GM23338 (cell line): ENCODE measurements around the gene ZBTB20. TPM values are rescaled to one million over a fixed set of nuclear protein-coding genes. Genes with fewer than 3 reads are reported as not detected.

Experiments
- ATAC-seq: fragments of 200-7000 bp; cut with Tn5 transposase; 3 replicates; pipeline ENCODE4 v1.9.1; 2020
- DNase-seq: peaks from one replicate; pipeline ENCODE4 v3.0.0-alpha.2; 2015; ENCODE audit warnings: low spot score
- H2AFZ ChIP-seq: fragments of 200-600 bp; sonication (generic); 2 replicates; pipeline ENCODE4 v1.8.0; 2016; ENCODE audit warnings: antibody characterized with exemption, mild to moderate bottlenecking, moderate library complexity
- H3F3A ChIP-seq: fragments of 200-600 bp; sonication (generic); replicated peaks from 2 replicates; pipeline ENCODE4 v1.8.0; 2017; ENCODE audit warnings: antibody characterized with exemption, mixed run types, low read depth
- H3K27ac ChIP-seq: fragments of 200-600 bp; sonication (generic); 2 replicates; pipeline ENCODE4 v1.6.1; 2016; ENCODE audit warnings: low read depth
- H3K27me3 ChIP-seq: fragments of 200-600 bp; sonication (generic); 2 replicates; pipeline ENCODE4 v1.8.0; 2016; ENCODE audit warnings: mild to moderate bottlenecking, mixed run types, moderate library complexity; ENCODE audit not compliant: insufficient read depth
- H3K36me3 ChIP-seq: fragments of 200-600 bp; sonication (generic); 2 replicates; pipeline ENCODE4 v1.8.0; 2016; ENCODE audit warnings: mild to moderate bottlenecking; ENCODE audit not compliant: insufficient read depth
- H3K4me1 ChIP-seq: fragments of 200-600 bp; sonication (generic); 2 replicates; pipeline ENCODE4 v1.8.0; 2016; ENCODE audit warnings: mild to moderate bottlenecking, moderate library complexity; ENCODE audit not compliant: insufficient read depth
- H3K4me2 ChIP-seq: fragments of 200-600 bp; sonication (generic); 2 replicates; pipeline ENCODE4 v1.7.1; 2017; ENCODE audit warnings: mixed run types
- H3K4me3 ChIP-seq: fragments of 200-600 bp; sonication (generic); 2 replicates; pipeline ENCODE4 v1.6.1; 2016; ENCODE audit warnings: mixed run types
- H3K79me2 ChIP-seq: fragments of 200-600 bp; sonication (generic); replicated peaks from 2 replicates; pipeline ENCODE4 v1.8.0; 2017; ENCODE audit warnings: mild to moderate bottlenecking; ENCODE audit not compliant: insufficient read depth
- H3K9me2 ChIP-seq: fragments of 200-600 bp; sonication (generic); 2 replicates; pipeline ENCODE4 v1.8.0; 2017; ENCODE audit not compliant: insufficient read depth
- H4K20me1 ChIP-seq: fragments of 200-600 bp; sonication (generic); replicated peaks from 2 replicates; pipeline ENCODE4 v1.8.0; 2017; ENCODE audit warnings: mild to moderate bottlenecking; ENCODE audit not compliant: insufficient read depth
- H3K27ac Mint-ChIP-seq: 2 replicates; pipeline ENCODE4 v1.8.0; 2020; ENCODE audit warnings: inconsistent platforms, mild to moderate bottlenecking, moderate library complexity, mixed read lengths
- H3K27me3 Mint-ChIP-seq: 3 replicates; pipeline ENCODE4 v1.8.0; 2022; ENCODE audit warnings: low read depth, mild to moderate bottlenecking, moderate library complexity, mixed read lengths, inconsistent platforms; ENCODE audit not compliant: insufficient read depth, poor library complexity
- H3K36me3 Mint-ChIP-seq: 3 replicates; pipeline ENCODE4 v1.8.0; 2021; ENCODE audit warnings: low read depth, mild to moderate bottlenecking, inconsistent platforms, moderate library complexity, mixed read lengths
- H3K4me1 Mint-ChIP-seq: 3 replicates; pipeline ENCODE4 v1.8.0; 2020; ENCODE audit warnings: mild to moderate bottlenecking, inconsistent platforms, mixed read lengths
- H3K4me3 Mint-ChIP-seq: 3 replicates; pipeline ENCODE4 v1.8.0; 2021; ENCODE audit warnings: moderate library complexity, mild to moderate bottlenecking, inconsistent platforms, mixed read lengths
- H3K9me3 Mint-ChIP-seq: 3 replicates; pipeline ENCODE4 v1.8.0; 2020; ENCODE audit warnings: moderate library complexity, mild to moderate bottlenecking, inconsistent platforms, mixed read lengths
- CREB1 ChIP-seq: fragments of 250-450 bp; sonication (Bioruptor Pico); IDR thresholded peaks from 2 replicates; pipeline ENCODE4 v1.5.0; 2020; ENCODE audit warnings: low read depth, mild to moderate bottlenecking, moderate library complexity
- EZH2 ChIP-seq: fragments of 200-600 bp; sonication (generic); IDR thresholded peaks from one replicate; pipeline ENCODE4 v1.8.0; 2017; ENCODE audit warnings: antibody characterized with exemption, mild to moderate bottlenecking, low read depth; ENCODE audit not compliant: unreplicated experiment
- EZH2phosphoT487 ChIP-seq: fragments of 200-600 bp; sonication (generic); IDR thresholded peaks from one replicate; pipeline ENCODE4 v1.8.1; 2018; ENCODE audit warnings: antibody characterized with exemption; ENCODE audit not compliant: unreplicated experiment
- JUNB ChIP-seq: IDR thresholded peaks from one replicate; pipeline ENCODE4 v1.6.1; 2016; ENCODE audit warnings: antibody characterized with exemption; ENCODE audit not compliant: unreplicated experiment
- NANOG ChIP-seq: IDR thresholded peaks from 2 replicates; pipeline ENCODE4 v1.6.1; 2016; ENCODE audit warnings: antibody characterized with exemption, borderline replicate concordance
- POLR2AphosphoS5 ChIP-seq: IDR thresholded peaks from 2 replicates; pipeline ENCODE4 v1.6.1; 2016; ENCODE audit warnings: antibody characterized with exemption, low read depth
- STAT1 ChIP-seq: IDR thresholded peaks from one replicate; pipeline ENCODE4 v1.6.1; 2016; ENCODE audit warnings: antibody characterized with exemption; ENCODE audit not compliant: unreplicated experiment
- ZNF114 ChIP-seq: fragments of 250-450 bp; sonication (Bioruptor Pico); IDR thresholded peaks from 2 replicates; pipeline ENCODE4 v1.5.0; 2020; ENCODE audit warnings: mild to moderate bottlenecking, moderate library complexity
- ZNF331 ChIP-seq: fragments of 250-450 bp; sonication (Bioruptor Pico); IDR thresholded peaks from 2 replicates; pipeline ENCODE4 v1.5.0; 2020; ENCODE audit warnings: low read depth, mild to moderate bottlenecking, moderate library complexity
- polyA plus RNA-seq: library from polyadenylated mRNA; unstranded; fragments of >200 nt; fragmentation: Nextera tagmentation; extraction: Ambion mirVana; gene quantifications from 2 replicates; pipeline ENCODE4 v1.2.1, GENCODE V29; 2016
- total RNA-seq: library from RNA; depleted of rRNA; stranded (reverse); fragments of >200 nt; shearing (Covaris generic); gene quantifications from 2 replicates; pipeline ENCODE4 v1.2.3, GENCODE V29; 2014
- TF ChIP-seq, protein P1 (sequence below): fragments of 250-450 bp; sonication (Bioruptor Pico); IDR thresholded peaks from 2 replicates; pipeline ENCODE4 v1.5.0; 2020; ENCODE audit warnings: mild to moderate bottlenecking, moderate library complexity
- TF ChIP-seq, protein P2 (sequence below), 2 experiments: fragments of 200-600 bp in 1 of 2; sonication (generic) in 1 of 2; conservative IDR thresholded peaks; 2 replicates each; pipeline versions ENCODE4 v1.5.1 to v1.6.1; 2016 to 2017; ENCODE audit warnings: antibody characterized with exemption in 2 of 2, low read depth in 2 of 2, mild to moderate bottlenecking in 2 of 2, moderate library complexity in 1 of 2
- TF ChIP-seq, protein P3 (sequence below): IDR thresholded peaks from 2 replicates; pipeline ENCODE4 v1.6.1; 2016; ENCODE audit warnings: antibody characterized with exemption
- TF ChIP-seq, protein P4 (sequence below): IDR thresholded peaks from one replicate; pipeline ENCODE4 v1.6.1; 2018; ENCODE audit warnings: antibody characterized with exemption; ENCODE audit not compliant: unreplicated experiment

Gene ZBTB20
- total and polyA plus RNA-seq, 2 experiments from 2014 or later, result 2.0 to 3.3 TPM

DNA sequence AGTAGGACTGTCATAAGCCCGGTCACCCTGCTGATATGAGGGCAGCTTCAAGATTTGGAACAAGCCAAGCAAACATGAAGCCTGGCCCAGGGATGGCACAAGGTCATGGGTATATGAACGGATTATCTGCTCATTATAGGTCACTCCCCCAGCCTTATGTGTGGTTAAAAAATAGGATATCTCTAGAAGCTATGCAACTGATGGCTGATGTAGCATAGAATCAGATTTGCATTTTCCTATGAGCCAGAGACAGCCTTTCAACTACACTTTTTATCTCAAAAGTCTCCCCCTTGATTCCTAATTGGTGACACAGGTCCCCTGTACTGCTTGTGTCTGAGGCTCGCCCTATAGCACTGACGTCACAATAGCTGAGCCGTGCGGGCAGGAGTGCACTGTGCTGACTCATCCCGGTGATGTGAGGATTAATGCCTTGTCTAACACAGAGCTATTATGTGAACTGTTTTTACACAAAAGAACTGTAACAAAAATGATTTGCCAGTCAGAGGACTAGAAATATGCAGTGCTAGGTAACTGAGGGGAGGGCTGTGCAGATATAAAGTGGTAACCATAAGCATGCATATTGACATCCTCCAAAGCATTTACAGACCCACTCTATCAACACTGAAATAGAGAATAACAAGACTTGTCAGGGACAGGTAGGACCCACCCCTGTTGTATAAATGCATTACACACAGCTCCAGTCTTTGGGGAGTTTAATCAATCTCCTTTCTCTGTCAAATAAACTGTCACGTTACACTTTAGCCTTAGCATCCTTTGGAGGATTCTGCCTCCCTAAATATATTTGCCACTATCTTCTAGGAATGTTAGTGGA lies 648.3 kb downstream of the ZBTB20 start:
- Mint-ChIP-seq H3K9me3 (no peaks in the 10 kb centered on the region), H3K36me3 (no peaks in the 10 kb centered on the region), H3K4me1 (peaks cover 9% of the 10 kb centered on the region; the same call in 2 of the 3 replicates), H3K27me3 (no peaks in the 10 kb centered on the region), H3K27ac (peak overlapping the region; percentile 62; the same call in 1 of the 2 replicates), H3K4me3 (no peak overlapping the region)
- H3K9me2 ChIP-seq, result no peaks in the 10 kb centered on the region
- TF ChIP-seq, protein P1, sequence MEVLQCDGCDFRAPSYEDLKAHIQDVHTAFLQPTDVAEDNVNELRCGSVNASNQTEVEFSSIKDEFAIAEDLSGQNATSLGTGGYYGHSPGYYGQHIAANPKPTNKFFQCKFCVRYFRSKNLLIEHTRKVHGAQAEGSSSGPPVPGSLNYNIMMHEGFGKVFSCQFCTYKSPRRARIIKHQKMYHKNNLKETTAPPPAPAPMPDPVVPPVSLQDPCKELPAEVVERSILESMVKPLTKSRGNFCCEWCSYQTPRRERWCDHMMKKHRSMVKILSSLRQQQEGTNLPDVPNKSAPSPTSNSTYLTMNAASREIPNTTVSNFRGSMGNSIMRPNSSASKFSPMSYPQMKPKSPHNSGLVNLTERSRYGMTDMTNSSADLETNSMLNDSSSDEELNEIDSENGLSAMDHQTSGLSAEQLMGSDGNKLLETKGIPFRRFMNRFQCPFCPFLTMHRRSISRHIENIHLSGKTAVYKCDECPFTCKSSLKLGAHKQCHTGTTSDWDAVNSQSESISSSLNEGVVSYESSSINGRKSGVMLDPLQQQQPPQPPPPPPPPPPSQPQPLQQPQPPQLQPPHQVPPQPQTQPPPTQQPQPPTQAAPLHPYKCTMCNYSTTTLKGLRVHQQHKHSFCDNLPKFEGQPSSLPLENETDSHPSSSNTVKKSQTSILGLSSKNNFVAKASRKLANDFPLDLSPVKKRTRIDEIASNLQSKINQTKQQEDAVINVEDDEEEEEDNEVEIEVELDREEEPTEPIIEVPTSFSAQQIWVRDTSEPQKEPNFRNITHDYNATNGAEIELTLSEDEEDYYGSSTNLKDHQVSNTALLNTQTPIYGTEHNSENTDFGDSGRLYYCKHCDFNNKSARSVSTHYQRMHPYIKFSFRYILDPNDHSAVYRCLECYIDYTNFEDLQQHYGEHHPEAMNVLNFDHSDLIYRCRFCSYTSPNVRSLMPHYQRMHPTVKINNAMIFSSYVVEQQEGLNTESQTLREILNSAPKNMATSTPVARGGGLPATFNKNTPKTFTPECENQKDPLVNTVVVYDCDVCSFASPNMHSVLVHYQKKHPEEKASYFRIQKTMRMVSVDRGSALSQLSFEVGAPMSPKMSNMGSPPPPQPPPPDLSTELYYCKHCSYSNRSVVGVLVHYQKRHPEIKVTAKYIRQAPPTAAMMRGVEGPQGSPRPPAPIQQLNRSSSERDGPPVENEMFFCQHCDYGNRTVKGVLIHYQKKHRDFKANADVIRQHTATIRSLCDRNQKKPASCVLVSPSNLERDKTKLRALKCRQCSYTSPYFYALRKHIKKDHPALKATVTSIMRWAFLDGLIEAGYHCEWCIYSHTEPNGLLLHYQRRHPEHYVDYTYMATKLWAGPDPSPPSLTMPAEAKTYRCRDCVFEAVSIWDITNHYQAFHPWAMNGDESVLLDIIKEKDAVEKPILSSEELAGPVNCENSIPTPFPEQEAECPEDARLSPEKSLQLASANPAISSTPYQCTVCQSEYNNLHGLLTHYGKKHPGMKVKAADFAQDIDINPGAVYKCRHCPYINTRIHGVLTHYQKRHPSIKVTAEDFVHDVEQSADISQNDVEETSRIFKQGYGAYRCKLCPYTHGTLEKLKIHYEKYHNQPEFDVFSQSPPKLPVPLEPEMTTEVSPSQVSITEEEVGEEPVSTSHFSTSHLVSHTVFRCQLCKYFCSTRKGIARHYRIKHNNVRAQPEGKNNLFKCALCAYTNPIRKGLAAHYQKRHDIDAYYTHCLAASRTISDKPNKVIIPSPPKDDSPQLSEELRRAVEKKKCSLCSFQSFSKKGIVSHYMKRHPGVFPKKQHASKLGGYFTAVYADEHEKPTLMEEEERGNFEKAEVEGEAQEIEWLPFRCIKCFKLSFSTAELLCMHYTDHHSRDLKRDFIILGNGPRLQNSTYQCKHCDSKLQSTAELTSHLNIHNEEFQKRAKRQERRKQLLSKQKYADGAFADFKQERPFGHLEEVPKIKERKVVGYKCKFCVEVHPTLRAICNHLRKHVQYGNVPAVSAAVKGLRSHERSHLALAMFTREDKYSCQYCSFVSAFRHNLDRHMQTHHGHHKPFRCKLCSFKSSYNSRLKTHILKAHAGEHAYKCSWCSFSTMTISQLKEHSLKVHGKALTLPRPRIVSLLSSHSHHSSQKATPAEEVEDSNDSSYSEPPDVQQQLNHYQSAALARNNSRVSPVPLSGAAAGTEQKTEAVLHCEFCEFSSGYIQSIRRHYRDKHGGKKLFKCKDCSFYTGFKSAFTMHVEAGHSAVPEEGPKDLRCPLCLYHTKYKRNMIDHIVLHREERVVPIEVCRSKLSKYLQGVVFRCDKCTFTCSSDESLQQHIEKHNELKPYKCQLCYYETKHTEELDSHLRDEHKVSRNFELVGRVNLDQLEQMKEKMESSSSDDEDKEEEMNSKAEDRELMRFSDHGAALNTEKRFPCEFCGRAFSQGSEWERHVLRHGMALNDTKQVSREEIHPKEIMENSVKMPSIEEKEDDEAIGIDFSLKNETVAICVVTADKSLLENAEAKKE (CRISPR knock-in tag), result no peak
- TF ChIP-seq, protein P2, sequence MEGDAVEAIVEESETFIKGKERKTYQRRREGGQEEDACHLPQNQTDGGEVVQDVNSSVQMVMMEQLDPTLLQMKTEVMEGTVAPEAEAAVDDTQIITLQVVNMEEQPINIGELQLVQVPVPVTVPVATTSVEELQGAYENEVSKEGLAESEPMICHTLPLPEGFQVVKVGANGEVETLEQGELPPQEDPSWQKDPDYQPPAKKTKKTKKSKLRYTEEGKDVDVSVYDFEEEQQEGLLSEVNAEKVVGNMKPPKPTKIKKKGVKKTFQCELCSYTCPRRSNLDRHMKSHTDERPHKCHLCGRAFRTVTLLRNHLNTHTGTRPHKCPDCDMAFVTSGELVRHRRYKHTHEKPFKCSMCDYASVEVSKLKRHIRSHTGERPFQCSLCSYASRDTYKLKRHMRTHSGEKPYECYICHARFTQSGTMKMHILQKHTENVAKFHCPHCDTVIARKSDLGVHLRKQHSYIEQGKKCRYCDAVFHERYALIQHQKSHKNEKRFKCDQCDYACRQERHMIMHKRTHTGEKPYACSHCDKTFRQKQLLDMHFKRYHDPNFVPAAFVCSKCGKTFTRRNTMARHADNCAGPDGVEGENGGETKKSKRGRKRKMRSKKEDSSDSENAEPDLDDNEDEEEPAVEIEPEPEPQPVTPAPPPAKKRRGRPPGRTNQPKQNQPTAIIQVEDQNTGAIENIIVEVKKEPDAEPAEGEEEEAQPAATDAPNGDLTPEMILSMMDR (conservative IDR thresholded peaks at IDR 0.05; ENCODE audit: low read depth in 2 of 2), result no peak
- TF ChIP-seq POLR2AphosphoS5 (no peak), EZH2 (no peak), EZH2phosphoT487 (no peak), JUNB (no peak), CREB1 (CRISPR knock-in tag) (no peak), ZNF331 (CRISPR knock-in tag) (no peak), ZNF114 (no peak), STAT1 (no peak), NANOG (no peak)
- TF ChIP-seq, protein P3, sequence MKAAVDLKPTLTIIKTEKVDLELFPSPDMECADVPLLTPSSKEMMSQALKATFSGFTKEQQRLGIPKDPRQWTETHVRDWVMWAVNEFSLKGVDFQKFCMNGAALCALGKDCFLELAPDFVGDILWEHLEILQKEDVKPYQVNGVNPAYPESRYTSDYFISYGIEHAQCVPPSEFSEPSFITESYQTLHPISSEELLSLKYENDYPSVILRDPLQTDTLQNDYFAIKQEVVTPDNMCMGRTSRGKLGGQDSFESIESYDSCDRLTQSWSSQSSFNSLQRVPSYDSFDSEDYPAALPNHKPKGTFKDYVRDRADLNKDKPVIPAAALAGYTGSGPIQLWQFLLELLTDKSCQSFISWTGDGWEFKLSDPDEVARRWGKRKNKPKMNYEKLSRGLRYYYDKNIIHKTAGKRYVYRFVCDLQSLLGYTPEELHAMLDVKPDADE, result no peak
- TF ChIP-seq, protein P4, sequence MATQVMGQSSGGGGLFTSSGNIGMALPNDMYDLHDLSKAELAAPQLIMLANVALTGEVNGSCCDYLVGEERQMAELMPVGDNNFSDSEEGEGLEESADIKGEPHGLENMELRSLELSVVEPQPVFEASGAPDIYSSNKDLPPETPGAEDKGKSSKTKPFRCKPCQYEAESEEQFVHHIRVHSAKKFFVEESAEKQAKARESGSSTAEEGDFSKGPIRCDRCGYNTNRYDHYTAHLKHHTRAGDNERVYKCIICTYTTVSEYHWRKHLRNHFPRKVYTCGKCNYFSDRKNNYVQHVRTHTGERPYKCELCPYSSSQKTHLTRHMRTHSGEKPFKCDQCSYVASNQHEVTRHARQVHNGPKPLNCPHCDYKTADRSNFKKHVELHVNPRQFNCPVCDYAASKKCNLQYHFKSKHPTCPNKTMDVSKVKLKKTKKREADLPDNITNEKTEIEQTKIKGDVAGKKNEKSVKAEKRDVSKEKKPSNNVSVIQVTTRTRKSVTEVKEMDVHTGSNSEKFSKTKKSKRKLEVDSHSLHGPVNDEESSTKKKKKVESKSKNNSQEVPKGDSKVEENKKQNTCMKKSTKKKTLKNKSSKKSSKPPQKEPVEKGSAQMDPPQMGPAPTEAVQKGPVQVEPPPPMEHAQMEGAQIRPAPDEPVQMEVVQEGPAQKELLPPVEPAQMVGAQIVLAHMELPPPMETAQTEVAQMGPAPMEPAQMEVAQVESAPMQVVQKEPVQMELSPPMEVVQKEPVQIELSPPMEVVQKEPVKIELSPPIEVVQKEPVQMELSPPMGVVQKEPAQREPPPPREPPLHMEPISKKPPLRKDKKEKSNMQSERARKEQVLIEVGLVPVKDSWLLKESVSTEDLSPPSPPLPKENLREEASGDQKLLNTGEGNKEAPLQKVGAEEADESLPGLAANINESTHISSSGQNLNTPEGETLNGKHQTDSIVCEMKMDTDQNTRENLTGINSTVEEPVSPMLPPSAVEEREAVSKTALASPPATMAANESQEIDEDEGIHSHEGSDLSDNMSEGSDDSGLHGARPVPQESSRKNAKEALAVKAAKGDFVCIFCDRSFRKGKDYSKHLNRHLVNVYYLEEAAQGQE, result no peak
- no peaks in the 10 kb centered on the region for H3K36me3 ChIP-seq
- ATAC-seq (no peak), DNase-seq (no peak)
- no peak overlapping the region for H3K27ac ChIP-seq
- H3F3A ChIP-seq, result no peaks in the 10 kb centered on the region
- H3K27me3 ChIP-seq, result no peaks in the 10 kb centered on the region
- no peaks in the 10 kb centered on the region for H4K20me1 ChIP-seq
- no peaks in the 10 kb centered on the region; the same call in 1 of the 2 replicates for H3K4me1 ChIP-seq
- H3K79me2 ChIP-seq, result no peaks in the 10 kb centered on the region
- H2AFZ ChIP-seq, result no peak overlapping the region
- H3K4me3 ChIP-seq, result no peak overlapping the region
- no peak overlapping the region for H3K4me2 ChIP-seq
